Measurements from ENCODE around the gene TMEM43.
"Not testable (repeated sequence)": the region's sequence is repeated elsewhere in the genome, so short reads cannot be mapped to it uniquely, and the experiment has no call there.

The TMEM43 gene, protein sequence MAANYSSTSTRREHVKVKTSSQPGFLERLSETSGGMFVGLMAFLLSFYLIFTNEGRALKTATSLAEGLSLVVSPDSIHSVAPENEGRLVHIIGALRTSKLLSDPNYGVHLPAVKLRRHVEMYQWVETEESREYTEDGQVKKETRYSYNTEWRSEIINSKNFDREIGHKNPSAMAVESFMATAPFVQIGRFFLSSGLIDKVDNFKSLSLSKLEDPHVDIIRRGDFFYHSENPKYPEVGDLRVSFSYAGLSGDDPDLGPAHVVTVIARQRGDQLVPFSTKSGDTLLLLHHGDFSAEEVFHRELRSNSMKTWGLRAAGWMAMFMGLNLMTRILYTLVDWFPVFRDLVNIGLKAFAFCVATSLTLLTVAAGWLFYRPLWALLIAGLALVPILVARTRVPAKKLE

DNA sequence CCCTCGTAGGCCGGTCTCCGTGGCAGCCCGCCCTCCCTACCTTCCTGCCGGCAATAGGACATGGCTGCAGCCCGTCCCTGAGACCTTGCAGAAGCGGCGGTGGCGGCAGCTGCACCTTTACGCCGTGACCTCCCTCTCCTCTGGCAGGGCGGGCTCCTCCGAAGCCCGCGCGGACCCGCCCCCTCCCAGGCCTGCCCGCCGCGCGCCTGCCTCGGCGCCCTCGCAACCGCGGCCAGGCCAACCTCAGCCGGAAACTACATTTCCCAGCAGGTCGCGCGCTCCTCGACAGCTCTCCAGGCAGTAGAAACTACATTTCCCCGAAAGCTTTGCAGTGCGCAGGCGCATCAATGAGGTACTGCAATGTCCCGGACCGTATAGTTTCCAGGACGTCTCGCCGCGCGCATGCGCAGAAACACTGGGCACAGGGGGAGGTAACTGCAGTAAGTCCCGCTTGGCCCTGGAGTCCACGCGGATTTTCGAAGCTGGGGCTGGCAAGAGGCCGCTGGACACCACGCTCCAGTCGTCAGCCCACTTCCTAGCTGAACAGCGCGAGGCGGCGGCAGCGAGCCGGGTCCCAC is at the start of gene TMEM43, which contains the start of gene CHCHD4:
TSS of gene TMEM43 (plus strand) at position 438 of the 578 bp plus-strand sequence. CDS start 142 bp downstream, outside the sequence.
TSS of gene CHCHD4 (minus strand) at position 256 of the 578 bp plus-strand sequence. CDS start at position 62, 194 bp downstream.
- peak; percentile 89 for DNase-seq

DNA sequence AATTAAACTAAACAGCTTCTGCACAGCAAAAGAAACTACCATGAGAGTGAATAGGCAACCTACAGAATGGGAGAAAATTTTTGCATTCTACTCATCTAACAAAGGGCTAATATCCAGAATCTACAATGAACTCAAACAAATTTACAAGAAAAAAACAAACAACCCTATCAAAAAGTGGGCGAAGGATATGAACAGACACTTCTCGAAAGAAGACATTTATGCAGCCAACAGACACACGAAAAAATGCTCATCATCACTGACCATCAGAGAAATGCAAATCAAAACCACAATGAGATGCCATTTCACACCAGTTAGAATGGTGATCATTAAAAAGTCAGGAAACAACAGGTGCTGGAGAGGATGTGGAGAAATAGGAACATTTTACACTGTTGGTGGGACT is 49.6 kb upstream of the TMEM43 start:
- DNase-seq: not testable (repeated sequence)

DNA sequence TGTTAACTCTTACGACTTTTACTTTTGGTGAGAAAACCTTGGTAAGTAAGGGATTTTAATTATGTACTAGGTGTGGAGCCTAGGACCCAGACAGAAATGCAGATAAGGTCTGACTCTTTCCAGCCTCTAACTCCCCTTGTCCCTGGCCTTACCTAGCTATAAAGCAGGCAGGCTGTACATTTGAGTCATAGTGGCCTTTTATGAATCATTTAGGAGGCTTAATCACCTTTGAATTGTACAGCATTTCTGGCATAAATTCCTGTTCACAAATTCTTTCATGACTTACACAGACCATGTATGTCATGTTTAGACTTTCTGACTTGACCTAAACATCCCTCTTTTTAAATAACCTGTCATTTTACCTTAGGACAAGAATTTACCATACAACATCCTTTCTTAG is 47.5 kb upstream of the TMEM43 start:
- no peak for DNase-seq

DNA sequence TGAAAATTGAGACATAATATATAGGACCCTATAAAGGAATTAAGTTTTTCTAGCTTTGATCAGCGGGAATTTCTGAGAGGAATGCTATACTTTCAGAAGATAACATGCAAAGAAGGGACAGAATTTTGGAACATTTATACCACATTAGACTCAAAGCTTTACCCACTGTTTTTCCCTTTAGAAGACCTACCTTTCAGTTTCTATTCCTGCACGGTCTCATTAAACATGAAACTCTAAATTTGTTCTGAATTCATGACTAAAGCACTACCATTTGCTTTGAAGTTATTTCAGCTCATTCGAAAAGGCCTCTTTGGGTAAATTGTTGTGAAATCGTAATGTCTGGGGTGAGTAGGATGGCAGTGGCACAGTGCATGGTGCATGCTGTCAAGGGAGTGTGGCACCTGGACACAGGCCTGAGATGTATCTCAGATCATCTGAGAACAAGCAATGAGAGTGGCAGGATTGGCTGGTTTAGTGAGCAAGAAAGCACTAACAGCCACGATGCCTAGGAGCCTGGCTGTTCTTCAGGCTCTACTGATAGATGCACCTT is 42.7 kb upstream of the TMEM43 start:
- no peak for DNase-seq

DNA sequence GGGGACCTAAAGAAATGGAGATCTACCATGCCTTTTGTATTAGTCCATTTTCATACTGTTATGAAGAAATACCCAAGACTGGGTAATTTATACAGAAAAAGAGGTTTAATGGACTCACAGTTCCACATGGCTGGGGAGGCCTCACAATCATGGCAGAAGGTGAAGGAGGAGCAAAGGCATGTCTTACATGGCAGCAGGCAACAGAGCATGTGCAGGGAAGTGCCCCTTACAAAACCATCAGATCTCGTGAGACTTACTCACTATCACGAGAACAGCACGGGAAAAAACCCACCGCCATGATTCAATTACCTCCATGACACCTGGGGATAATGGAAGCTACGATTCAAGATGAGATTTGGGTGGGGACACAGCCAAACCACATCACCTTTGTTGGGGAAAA is 37.4 kb upstream of the TMEM43 start:
- not testable (repeated sequence) for DNase-seq

DNA sequence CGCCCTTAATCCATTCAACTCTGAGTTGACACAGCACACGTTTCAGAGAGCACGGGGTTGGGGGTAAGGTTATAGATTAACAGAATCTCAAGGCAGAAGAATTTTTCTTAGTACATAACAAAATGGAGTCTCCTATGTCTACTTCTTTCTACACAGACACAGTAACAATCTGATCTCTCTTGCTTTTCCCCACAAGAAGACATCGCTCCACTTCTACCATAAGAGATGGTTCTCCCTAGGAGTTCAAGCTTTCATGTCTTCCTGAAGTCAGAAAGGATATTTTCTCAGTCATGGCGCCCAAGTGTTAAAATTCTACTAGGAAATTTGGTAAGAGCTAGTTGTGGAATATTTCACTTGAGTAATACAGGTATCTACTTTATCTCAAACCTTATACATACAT is 32.9 kb upstream of the TMEM43 start:
- DNase-seq: not testable (repeated sequence)

DNA sequence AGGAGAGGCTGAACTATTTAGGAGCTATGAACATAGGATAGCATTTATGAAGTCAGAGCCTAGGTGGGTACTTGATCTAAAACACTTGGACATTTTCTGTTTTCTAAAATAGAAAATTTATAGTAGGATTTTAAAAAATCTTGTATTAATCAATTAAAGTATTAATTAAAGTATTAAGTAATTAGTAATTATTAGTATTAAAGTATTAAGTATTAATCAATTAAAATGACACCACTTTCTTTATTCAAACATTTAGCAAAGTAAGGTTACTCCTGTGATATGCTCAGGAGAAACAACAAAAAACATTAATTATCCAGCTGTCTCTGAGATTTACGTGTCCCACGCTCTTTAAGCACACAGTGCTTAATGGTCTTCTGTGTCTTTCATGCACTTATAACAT is 32.4 kb upstream of the TMEM43 start:
- no peak for DNase-seq

DNA sequence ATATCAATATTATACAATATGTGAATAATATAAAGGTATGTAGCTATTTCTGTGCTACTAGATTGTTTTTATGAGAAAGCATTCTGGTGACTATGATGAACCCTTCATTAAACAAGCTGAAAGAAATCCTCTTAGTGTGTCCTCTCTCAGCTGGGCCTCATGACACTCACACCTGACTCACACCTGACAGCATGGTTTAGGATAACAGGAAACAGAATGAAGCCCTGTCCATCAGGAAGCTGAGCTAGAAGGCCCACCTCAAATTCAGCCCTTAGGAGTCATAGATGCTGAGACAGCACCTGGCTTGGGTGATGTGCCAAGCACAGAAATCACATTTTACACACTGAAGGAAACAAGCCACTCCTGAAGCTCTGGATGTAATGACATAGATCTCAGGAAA is 31.0 kb upstream of the TMEM43 start:
- DNase-seq: no peak

DNA sequence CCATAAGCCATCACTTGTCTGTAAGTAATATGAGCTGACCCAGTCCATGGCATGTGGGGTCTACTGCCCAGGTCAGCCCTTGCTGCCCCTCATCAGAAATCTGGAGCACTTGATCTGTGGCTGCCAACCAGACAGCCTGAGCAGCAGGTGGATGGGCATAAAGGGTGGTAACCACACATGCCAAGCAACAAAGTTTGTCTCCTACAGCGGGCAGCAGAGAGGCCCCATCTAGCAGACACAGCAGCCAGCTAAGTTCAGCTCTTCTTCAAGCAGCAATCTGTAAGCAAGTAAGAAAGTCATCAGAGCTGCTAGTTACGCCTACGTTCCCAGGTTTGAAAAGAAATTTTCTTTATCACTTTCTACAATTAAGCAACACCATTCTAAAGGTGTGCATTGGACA is 28.1 kb upstream of the TMEM43 start:
- DNase-seq: no peak

DNA sequence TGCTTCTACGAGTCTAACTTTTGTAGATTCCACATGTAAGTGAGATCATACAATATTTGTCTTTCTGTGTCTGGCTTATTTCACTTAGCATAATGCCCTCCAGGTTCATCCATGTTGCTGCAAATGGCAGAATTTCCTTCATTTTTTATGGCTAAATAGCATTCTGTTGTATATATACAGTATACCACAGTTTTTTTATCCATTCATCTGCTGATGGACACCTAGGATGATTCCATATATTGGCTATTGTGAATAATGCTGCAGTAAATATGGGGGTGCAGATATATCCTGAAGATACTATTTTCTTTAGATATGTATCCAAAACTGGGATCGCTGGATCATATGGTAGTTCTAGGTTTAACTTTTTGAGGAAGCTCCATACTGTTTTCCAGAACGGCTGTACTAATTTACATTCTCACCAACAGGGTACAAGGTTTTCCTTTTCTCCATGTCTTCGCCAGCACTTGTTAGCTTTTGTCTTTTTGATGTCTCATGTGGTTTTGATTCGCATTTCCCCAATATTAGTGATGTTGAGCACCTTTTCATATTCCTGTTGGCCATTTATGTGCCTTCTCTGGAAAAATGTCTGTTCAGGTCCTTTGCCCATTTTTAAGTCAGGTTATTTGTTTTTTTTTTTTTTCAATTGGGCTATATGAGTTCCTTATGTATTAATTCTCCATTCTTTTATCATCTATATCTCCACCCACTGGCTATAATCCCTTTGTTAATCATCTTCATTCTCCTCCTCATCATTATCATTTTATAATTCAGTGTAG is 27.0 kb upstream of the TMEM43 start:
- no peak for DNase-seq

DNA sequence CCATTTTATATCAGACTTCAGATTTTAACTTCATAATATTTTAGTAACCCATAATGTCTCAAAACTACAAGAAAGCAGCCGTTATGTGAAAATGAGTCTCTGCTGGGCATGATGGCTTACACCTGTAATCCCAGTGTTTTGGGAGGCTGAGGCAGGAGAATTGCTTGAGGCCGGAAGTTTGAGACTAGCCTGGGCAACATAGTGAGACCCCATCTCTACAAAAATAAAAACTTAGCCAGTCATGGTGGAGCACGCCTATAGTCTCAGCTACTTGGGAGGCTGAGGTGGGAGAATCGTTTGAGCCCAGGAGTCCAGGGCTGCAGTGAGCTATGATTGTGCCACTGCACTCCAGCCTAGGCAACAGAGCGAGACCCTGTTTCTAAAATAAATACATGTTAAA is 15.0 kb upstream of the TMEM43 start:
- DNase-seq: not testable (repeated sequence)

DNA sequence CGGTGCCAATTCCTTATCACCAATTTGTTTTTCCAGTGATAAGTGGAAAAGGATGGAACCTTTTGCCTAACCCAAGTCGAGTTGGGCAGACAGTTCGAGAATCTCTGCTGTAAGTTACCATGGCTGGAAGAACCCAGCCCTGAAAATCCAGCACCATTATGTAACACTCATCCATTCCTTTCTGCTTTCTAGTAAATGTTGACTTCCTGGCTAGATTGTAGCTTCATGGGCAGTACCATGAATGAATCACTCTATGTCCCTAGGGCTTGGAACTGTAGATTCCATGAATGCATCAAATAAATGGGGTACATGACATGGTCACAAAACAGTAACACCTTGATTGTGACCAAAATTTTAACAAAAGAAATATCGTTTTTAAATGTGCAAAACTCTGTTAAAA is 14.2 kb upstream of the TMEM43 start:
- DNase-seq: no peak

DNA sequence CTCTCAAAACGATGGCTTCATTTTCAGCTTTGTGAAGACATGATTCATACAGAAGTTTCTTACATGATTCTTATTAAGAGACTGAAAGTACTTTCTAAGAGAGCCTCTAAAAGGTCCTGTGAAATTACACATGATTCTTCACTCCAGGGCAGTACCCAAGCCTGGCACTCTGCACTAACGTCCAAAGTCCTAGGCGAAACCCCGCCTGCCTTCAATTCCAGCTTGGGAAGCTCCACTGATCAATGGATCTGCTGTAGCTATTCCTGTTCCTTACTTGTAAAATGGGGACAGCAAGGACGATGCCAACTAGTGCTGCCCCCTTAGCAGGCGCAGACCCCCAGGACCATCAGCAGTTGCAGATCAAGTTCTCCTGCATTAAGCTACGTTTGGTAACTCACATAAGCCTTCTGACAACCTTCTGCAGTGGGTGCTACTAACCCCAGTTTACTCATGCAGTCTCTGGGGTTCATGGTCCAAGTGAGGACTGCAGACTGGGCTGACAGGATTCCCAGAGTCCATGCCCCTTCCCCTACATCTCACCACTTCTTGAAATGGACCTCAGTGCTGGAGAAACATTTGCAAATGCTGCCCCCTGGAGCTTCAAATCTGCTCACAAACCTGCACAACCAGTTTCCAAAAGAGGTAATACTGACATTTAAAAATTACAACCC is 10.8 kb upstream of the TMEM43 start:
- no peak for DNase-seq

DNA sequence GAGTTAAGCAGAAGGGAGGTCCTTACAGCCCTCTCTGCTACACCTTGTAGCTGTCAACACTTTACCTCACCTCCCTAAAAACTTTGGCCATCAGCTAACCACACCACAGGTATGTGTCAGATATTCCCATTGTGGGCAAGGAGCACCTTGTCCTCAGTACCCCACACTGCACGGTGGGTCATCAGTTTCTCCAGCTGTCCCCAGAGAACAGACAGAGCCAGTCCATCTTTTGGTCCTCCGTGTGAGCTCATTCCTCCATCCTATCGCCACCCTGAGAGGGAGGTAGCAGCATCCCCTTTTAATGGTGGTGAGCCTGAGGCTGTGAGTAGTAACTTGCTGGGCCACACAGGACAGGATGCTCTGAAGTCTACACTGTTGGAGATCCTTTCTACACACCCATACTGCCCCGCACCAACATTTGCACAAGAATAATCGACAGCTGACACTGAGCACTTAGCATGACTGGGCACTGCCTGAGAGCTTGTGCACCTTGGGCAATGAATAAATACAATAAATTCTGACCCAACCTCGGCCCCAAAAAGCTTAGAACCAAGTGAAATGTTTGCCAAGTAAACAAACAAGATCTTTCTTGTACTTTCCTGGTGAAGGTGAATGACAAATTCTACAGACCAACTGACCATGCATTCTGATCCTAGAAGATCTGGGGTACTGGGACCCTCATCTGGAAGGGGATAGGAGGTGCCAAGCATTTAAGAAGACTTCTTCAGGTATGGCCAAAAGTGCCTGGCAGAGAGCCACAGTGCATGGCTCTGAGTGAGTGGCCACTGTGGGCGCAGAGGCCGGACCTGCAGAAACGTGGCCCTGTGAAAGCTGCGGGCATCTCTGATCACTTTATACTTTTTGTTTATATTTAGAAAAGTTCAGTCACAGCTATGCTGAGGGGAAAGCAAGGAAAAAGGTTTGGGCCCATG is 7.1 kb upstream of the TMEM43 start:
- no peak for DNase-seq

DNA sequence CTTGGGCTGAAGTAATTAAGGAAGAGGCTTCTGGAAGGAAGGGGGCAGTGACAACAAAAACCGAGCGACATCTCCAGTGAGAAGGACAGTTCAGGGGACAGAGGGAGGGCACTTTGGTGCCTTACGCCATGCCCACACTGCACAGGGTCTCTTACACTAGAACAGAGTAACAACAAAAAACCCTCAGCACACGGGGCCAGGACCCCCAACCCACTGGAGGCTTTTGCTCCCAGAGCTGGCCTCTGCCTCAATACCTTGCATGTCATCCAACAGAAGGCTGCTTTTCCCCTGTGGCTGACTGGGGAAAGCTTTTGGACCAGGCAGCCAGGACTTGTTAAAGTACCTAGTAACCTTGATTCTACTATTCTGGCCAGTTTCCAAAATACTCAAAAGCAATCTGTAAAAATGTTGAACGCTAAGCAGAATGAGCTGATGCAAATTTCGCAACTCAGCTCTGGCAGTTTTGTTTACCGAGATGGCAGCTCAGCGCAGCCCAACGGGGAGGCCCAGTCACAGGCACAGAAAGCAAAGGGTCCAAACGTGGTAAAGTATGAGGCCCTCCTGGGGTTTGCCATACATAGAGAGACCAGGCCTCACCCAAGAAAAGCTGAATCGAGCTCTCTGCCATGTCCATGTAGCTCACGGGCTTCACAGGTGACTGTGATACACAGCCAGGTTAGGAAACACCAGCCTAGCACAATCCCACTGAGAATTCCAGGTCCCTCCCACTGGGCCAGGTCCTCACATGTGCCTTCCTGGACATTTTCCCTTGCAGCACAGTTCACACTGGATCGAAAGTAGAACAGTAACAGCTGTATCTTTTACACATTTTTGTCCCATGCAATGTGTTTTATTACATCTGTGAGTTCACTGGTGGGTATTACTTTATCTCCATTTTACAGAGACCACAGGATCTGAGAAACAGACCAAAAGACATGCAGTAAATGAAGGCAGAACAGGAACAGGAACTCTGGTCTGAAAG is 6.2 kb upstream of the TMEM43 start:
- no peak for DNase-seq

DNA sequence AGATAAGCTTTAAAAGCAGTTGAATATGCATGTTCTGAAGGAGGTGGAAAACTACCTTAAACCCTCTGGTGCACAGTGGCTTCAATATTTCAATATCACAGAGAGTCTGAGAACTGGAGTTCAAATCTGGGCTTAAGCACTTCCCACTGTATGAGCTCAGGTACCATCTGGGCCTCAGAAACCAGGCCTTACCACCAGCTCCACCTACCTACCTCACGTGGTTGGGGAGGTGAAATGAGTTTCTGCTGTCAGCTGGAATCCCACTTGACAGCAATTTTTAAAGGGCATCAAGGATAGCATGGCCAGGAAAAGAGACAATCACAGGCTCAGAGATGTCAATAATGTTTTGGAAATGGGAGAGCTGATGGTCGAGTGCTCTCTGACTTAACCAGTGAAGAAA is 5.2 kb upstream of the TMEM43 start:
- no peak for DNase-seq

DNA sequence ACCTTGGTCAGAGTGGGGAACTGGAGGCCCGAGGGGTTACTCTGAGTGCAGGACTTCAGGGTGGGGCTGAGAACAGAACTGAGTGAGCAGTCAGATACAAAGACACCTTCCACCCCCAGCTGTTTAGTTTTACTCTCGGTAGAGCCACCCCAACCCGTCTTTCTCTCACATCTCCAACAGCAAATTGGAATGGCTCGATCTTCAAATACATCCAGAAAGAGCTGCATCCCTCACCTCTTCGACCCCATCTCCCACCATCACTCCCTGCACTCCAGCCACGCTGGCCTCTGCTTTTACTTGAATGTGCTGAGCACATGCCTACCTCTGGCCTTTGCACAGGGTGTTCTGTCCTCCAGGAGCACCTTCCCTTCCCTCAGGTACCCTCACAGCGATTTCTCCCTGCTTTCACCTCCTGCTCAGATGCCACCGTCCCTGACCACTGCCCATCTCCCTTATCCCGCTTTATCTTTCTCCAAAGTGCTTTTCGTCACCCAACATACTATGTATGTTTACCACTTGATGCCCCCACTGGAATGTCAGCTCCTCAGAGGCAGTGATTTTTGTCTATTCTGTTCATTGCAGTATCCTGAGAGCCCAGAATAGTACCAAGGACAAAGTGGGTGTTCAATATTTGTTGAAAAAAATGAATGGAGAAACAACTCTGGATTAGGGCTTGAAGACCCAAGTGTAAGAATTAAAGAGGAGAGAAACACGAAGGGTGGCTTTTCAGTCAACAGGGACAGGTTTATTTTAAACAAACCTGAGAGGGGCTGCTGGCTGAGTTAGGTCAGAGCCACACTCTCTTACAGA is 4.5 kb upstream of the TMEM43 start:
- DNase-seq: no peak

DNA sequence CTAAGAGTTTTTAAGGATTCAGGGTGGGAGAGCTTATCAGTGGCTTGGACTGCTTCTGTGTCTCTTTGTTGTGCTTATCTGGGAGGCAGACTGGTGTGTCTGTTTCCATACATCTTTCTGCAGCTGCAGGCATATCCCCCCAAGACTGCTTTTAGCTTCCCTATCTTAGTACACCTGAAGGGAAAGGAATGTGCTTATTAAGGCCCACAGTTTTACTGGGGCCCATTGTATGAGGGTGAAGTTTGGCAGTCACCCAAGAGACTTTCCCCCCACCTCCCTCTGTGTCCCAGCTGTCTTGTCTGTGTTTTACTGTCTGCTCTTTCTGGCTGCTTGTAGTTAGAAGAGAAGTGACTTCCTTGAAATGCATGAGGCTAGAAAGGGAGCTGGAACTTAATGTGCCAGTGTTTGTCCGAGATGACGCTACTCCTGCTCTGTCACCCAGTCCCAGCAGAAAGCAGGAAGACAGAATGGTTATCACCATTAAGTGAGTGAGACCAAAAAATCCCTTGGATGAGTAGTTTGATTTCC is 3.9 kb upstream of the TMEM43 start:
- not testable (repeated sequence) for DNase-seq

DNA sequence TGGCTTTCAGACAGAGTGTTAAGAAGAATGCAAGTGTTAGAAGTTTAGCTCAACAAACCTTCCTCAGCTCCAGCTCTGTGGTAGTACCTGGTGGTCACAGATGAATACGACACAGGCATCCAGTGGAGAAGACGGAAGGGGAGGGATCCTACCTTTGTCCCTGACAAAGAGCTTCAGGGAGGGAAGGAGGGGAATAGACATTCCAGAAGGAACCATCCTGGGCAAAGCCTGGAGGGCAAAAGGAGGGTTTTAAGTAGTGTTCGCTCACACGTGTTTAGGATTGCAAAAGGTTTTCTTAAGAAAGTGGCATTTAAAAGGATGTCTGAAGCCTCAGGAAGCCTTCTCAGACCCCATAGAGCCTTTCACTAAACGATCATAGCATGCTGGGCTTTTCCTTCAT is 3.0 kb upstream of the TMEM43 start:
- DNase-seq: no peak

All from KG1 (cell line).